Measurements from ENCODE around the gene PRORP. TPM values are rescaled to one million over a fixed set of nuclear protein-coding genes. Genes with fewer than 3 reads are reported as not detected.
"Not testable (repeated sequence)": the region's sequence is repeated elsewhere in the genome, so short reads cannot be mapped to it uniquely, and the experiment has no call there.

The PRORP gene
- total RNA-seq, result 10 to 100 TPM; 40.2 to 46.0 TPM

DNA sequence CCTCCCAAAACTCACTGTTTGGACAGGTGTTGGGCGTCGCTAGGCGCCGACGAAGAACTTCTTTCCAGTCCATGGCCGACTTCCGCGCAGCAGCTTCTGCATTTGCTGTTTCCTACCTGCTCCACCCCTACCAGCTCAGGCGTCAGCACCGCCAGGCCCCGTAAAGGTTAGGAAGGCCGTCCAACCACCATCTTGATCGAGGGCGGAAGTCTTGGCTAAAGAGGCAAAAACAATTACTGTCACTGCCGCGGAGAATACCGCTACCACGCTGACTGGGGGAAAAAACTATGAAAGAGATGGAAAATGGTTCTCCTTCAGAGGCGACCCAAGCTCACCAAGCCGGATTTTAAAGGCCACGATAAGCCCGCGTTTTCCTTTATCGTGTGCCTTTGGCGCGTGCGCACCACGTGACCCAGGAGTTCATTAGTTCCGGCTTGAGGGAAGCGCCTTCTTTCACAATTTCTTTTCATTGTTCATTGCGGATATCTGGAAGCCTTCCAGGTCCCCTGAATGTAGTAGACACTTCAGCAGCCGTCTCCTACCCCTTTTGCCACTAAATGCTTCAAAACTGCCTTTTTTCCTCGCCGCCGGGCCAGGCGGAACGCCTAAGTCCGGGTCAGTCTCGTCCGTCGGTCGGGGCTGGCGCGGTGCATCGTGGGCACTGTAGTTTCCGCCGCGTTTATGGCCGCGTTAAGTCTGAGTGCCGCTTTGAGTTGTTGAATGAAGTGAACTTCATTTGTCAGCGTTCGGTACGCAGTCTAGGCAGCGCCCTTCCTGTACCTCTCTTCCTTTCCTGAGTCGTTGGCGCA is at the start of gene PRORP, which contains the start of gene PPP2R3C:
Gene PRORP (plus strand): TSS at position 666 of the 809 bp plus-strand sequence. CDS start 694 bp downstream, outside the sequence.
Gene PPP2R3C (minus strand): TSS at position 104 of the 809 bp plus-strand sequence. CDS start 31 bp downstream, at position 73.
- H3K4me3 Mint-ChIP-seq, result peak within 1 kb of the TSS; percentile 96
- peaks cover 52% of the 10 kb centered on the region for H3K4me1 Mint-ChIP-seq
- no peaks in the 10 kb centered on the region for H3K27me3 Mint-ChIP-seq
- DNase-seq, result peak; percentile 95
- POLR2A ChIA-PET, result interaction anchor here (0.5 to 1.3 kb wide), 5 partner anchors 8 to 283 kb away, joined by 3 to 5 read pairs (median 3); partner anchors contain the start of gene NFKBIA
- H3K36me3 Mint-ChIP-seq (ENCODE audit: low read depth), result peaks cover 32% of the 10 kb centered on the region
- CTCF ChIA-PET, result interaction anchor here (1.2 to 3.5 kb wide), 6 partner anchors 13 to 282 kb away, joined by 3 to 14 read pairs (median 4); partner anchors contain the start of gene NFKBIA
- peak within 1 kb of the TSS; percentile 100 for H3K27ac Mint-ChIP-seq
- H3K9me3 Mint-ChIP-seq, result no peaks in the 10 kb centered on the region

DNA sequence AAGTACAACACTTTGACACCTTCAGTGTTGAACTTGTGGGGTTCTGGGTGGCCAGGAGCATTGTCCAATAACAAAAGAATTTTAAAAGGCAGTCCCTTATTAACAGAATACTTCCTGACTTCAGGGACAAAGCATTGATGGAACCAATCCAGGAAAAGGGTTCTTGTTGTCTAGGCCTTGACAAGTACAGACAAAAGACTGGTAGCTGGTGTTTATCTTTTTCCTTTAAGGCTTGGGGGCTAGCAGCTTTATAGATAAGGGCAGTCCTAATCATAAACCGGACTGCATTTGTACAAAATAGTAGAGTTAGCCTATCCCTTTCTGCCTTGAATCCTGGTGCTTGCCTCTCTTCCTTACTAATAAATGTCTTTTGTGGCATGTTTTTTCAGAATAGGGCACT is 48.9 kb upstream of the PRORP start:
- Mint-ChIP-seq H3K4me1 (no peaks in the 10 kb centered on the region), H3K36me3 (ENCODE audit: low read depth) (peaks cover 31% of the 10 kb centered on the region), H3K9me3 (no peaks in the 10 kb centered on the region), H3K27ac (no peak overlapping the region), H3K4me3 (no peak overlapping the region), H3K27me3 (no peaks in the 10 kb centered on the region)
- DNase-seq, result no peak
- ChIA-PET POLR2A (interaction anchor here (0.6 kb wide), 1 partner anchor 39 kb away, joined by 3 read pairs; no protein-coding TSS in a partner anchor), CTCF (no interaction called here)

DNA sequence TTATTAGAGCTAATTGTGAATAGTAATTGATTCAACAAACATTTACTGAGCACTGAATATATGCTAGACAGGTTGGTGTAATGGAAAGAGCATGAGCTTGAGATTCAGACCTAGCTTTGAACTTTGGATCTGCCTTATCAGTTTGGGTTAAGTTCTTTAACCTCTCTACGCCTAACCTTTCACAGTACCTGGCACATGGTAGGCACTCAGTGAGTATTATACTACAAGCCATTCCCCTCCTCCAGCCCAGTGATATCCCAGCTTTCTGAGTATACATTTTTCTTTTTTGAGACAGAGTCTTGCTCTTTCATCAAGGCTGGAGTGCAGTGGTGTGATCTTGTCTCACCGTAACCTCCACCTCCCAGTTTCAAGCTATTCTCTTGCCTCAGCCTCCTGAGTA is 44.3 kb upstream of the PRORP start:
- Mint-ChIP-seq H3K36me3 (ENCODE audit: low read depth) (peaks cover 33% of the 10 kb centered on the region), H3K9me3 (no peaks in the 10 kb centered on the region), H3K27ac (no peak overlapping the region), H3K4me3 (no peak overlapping the region), H3K27me3 (no peaks in the 10 kb centered on the region), H3K4me1 (no peaks in the 10 kb centered on the region)
- no peak for DNase-seq
- CTCF ChIA-PET, result interaction anchor here (0.9 to 1.5 kb wide), 3 partner anchors 11 to 31 kb away, joined by 3 to 4 read pairs (median 3); no protein-coding TSS in a partner anchor
- POLR2A ChIA-PET, result no interaction called here

DNA sequence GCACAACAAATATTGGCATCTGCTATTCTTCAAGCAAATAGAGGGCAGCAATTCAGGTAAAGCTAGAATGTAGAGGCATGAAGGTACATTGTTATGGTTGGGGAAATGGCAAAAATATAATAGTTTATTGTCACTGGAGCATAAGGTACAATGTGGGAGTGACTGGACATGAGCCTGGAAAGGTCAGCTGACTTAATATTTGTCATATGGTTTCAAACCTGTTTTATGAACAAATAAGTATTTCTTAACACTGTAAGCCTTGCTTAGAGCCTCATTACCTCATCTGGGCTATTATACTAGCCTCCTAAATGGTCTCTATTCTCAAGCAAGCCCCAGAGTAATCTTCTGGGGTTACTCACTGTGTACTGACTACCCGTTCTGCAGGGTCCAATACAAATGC is 42.6 kb upstream of the PRORP start:
- ChIA-PET CTCF (no interaction called here), POLR2A (no interaction called here)
- H3K27ac Mint-ChIP-seq, result no peak overlapping the region

DNA sequence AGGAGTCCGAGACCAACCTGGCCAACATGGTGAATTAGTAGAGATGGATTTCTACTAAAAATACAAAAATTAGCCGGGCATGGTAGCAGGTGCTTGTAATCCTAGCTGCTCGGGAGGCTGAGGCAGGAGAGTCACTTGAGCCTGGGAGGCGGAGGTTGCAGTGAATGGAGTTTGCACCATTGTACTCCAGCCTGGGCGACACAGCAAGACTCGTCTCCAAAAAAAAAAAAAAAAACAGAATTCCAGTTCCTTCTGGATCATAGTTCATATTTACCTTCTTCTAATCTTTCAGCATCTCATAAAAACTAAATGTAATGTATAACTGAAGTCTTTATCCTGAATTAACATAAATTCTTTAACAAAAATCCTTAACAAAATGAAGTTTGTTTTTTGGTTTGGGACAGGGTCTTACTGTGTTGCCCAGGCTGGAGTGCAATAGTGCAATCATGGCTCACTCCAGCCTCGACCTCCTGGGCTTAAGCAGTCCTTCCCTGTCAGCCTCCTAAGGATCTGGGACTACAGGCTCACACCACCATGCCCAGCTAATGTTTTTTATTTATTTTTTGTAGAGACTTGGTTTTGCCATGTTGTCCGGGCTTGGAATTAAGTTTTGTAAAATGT is 38.7 kb upstream of the PRORP start:
- no peaks in the 10 kb centered on the region for H3K4me1 Mint-ChIP-seq
- peaks cover 48% of the 10 kb centered on the region for H3K36me3 Mint-ChIP-seq (ENCODE audit: low read depth)
- H3K27me3 Mint-ChIP-seq, result no peaks in the 10 kb centered on the region
- DNase-seq, result no peak
- CTCF ChIA-PET, result interaction anchor here (0.6 to 0.7 kb wide), 2 partner anchors 17 to 24 kb away, joined by 3 read pairs; no protein-coding TSS in a partner anchor
- POLR2A ChIA-PET, result no interaction called here
- H3K9me3 Mint-ChIP-seq, result no peaks in the 10 kb centered on the region
- H3K4me3 Mint-ChIP-seq, result no peak overlapping the region
- peak overlapping the region; percentile 36 for H3K27ac Mint-ChIP-seq

More for the DNA sequence above, 42.6 kb upstream of the PRORP start:
- Mint-ChIP-seq H3K4me1 (no peaks in the 10 kb centered on the region), H3K36me3 (ENCODE audit: low read depth) (peaks cover 33% of the 10 kb centered on the region), H3K27me3 (no peaks in the 10 kb centered on the region), H3K4me3 (no peak overlapping the region), H3K9me3 (no peaks in the 10 kb centered on the region)
- DNase-seq, result no peak

DNA sequence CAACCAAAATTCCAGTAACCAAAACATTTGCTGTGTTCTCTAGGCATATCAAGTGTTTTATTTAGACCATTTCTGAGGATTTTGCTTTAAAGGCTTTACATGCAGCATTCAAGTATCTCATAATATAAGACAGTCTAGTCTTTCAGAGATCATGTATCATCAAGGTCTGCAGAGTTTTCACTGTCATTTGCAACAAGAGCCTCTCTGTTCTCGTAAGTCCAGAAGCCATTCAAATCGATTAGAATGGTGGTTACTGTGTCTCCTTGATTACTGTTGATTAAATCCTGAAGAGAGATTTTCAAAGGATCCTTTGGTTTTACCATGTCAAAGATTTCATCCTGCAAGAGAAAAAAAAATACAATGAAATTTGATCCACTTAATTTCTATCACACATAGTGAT is 36.9 kb upstream of the PRORP start:
- Mint-ChIP-seq H3K36me3 (ENCODE audit: low read depth) (peaks cover 44% of the 10 kb centered on the region), H3K4me1 (no peaks in the 10 kb centered on the region), H3K27ac (no peak overlapping the region), H3K4me3 (no peak overlapping the region), H3K9me3 (no peaks in the 10 kb centered on the region), H3K27me3 (no peaks in the 10 kb centered on the region)
- ChIA-PET POLR2A (no interaction called here), CTCF (no interaction called here)
- DNase-seq, result no peak

DNA sequence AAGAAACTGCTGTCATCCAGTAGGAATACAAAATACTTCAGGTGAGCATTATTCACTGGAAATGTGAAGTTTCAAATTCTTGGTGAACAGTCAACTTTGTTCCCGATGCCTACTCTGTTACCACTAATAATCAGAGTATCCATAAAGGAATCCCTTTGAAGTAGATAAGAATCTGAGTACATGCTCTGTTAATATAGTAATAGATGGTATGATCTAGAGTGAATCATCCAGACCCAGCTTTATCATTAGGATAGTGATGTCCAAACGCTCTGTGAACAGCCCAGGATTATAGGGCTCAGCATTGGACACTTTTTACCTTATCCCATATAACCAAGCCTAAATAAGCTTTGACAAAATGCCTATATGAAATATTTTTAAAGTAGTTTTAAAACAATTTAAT is 33.8 kb upstream of the PRORP start:
- Mint-ChIP-seq H3K27me3 (no peaks in the 10 kb centered on the region), H3K4me1 (no peaks in the 10 kb centered on the region), H3K27ac (no peak overlapping the region), H3K9me3 (no peaks in the 10 kb centered on the region), H3K4me3 (no peak overlapping the region), H3K36me3 (ENCODE audit: low read depth) (peaks cover 47% of the 10 kb centered on the region)
- CTCF ChIA-PET, result no interaction called here
- POLR2A ChIA-PET, result no interaction called here
- DNase-seq, result no peak

DNA sequence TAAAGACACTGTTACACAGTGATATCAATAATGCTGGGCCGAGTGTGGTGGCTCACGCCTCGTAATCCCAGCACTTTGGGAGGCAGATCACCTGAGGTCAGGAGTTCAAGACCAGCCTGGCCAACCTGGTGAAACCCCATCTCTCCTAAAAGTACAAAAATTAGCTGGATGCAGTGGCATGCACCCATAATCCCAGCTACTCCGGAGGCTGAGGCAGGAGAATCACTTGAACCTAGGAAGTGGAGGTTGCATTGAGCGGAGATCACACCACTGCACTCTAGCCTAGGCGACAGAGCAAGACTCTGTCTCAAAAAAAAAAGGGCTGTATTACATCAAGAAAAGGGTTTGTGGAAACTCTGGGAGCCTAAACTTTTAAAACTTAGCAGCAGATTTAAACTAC is 27.7 kb upstream of the PRORP start:
- CTCF ChIA-PET, result interaction anchor here (1.3 to 1.8 kb wide), 2 partner anchors 17 to 28 kb away, joined by 3 to 5 read pairs; partner anchors contain the start of gene PRORP
- H3K9me3 Mint-ChIP-seq, H3K27me3 Mint-ChIP-seq, H3K4me3 Mint-ChIP-seq, DNase-seq, H3K4me1 Mint-ChIP-seq, POLR2A ChIA-PET, H3K27ac Mint-ChIP-seq: not testable (repeated sequence)
- H3K36me3 Mint-ChIP-seq (ENCODE audit: low read depth), result peaks cover 46% of the 10 kb centered on the region

DNA sequence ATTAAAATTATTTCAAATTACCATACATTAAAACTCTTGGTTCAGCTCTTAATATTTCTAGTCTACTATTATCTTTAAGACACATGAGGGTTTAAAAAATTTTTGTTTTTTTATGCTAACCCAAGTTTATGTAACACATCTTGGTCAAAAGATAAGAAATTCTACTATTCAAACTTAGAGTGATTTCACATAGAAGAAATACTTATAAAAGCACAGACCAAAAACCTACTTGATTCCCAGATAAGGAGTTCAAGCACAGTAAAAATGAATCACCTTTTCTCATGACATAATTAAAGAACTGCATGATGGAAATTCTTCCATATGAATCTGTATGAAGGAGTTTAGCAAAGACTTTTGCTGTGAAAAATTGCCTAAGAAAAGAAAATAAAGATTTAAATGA is 14.5 kb upstream of the PRORP start:
- ChIA-PET CTCF (interaction anchor here (0.6 to 1.2 kb wide), 3 partner anchors 9 to 24 kb away, joined by 3 to 4 read pairs (median 3); no protein-coding TSS in a partner anchor), POLR2A (interaction anchor here (0.6 kb wide), 1 partner anchor 9 kb away, joined by 3 read pairs; no protein-coding TSS in a partner anchor)
- peaks cover 5% of the 10 kb centered on the region for H3K4me1 Mint-ChIP-seq
- peaks cover 52% of the 10 kb centered on the region for H3K36me3 Mint-ChIP-seq (ENCODE audit: low read depth)
- H3K27me3 Mint-ChIP-seq, result no peaks in the 10 kb centered on the region
- H3K4me3 Mint-ChIP-seq, result no peak overlapping the region
- no peak overlapping the region for H3K27ac Mint-ChIP-seq
- H3K9me3 Mint-ChIP-seq, result no peaks in the 10 kb centered on the region
- no peak for DNase-seq

DNA sequence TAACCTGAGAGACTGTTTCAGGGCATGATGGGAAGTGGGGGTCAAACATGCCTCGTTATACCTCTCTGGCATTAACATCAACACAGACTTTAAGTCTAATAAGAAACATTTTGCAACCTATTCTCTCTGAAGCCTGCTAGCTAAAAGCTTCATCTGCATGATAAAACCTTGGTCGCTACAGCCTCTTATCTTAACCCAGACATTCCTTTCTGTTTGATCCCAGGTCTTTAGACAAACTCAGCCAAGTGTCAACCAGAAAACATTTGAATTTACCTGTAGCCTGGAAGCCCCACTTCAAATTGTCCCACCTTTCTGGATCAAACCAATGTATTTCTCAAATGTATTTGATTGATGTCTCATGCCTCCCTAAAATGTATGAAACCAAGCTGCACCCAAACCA is 9.7 kb upstream of the PRORP start:
- DNase-seq, result no peak
- H3K4me3 Mint-ChIP-seq, result no peak overlapping the region
- H3K36me3 Mint-ChIP-seq (ENCODE audit: low read depth), result peaks cover 62% of the 10 kb centered on the region
- POLR2A ChIA-PET, result interaction anchor here (0.7 kb wide), 1 partner anchor 39 kb away, joined by 3 read pairs; no protein-coding TSS in a partner anchor
- CTCF ChIA-PET, result no interaction called here
- H3K27ac Mint-ChIP-seq, result no peak overlapping the region
- H3K27me3 Mint-ChIP-seq, result no peaks in the 10 kb centered on the region
- H3K9me3 Mint-ChIP-seq, result no peaks in the 10 kb centered on the region
- peaks cover 15% of the 10 kb centered on the region for H3K4me1 Mint-ChIP-seq

DNA sequence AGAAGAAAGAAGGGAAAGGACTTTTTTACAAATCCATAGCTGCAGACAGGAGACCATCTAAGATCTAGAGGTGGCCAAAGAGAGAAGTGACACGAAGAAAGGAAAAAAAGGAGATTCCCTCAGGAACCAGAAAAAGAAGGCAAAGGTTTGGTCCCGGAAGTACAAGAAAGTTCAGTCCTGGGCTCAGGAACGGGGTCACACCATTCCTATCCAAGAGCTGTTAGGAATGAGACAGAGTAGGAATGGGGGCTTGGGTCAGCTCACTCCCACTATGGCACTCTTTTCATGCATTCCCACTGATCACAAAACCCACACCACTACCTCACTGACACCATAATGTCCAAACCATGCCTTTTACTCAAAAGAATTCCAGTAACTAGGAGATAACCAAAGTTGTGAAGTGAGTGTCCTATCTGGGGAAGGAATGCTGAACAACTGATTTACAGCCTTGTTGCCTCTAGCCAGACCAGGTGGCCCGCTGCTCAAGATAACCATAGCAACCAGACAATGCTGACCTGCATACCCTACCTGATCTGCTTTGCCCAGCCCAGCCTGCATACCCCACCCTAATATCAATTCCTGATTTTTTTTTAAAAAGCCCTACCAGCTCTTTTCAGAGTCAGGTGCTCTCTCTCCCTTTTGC is 8.9 kb upstream of the PRORP start:
- Mint-ChIP-seq H3K9me3 (no peaks in the 10 kb centered on the region), H3K27ac (no peak overlapping the region), H3K4me3 (no peak overlapping the region), H3K27me3 (no peaks in the 10 kb centered on the region), H3K4me1 (peaks cover 18% of the 10 kb centered on the region), H3K36me3 (ENCODE audit: low read depth) (peaks cover 65% of the 10 kb centered on the region)
- CTCF ChIA-PET, result interaction anchor here (0.6 kb wide), 2 partner anchors 8 to 12 kb away, joined by 3 read pairs; no protein-coding TSS in a partner anchor
- no peak for DNase-seq
- POLR2A ChIA-PET, result interaction anchor here (0.7 kb wide), 1 partner anchor 40 kb away, joined by 3 read pairs; no protein-coding TSS in a partner anchor

DNA sequence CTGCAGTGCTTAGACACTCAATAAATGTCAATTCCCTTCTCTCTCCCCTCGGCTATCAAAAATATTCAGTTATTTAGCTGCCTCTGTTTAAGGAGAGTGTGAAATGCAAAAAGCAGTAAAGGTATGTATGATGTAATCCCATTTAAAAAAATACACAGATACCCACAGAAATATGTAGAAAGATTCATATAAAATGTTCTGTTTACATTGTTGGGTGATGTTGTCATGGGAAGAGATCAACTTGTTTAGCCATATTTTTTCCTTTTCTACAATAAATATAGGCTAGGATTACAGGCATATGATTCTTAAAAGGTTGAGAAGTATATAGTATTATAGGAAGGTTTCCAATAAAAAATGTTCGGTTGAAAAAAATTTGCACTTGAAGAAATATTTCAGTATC is 8.3 kb upstream of the PRORP start:
- POLR2A ChIA-PET, result interaction anchor here (1.0 kb wide), 1 partner anchor 9 kb away, joined by 3 read pairs; no protein-coding TSS in a partner anchor
- peaks cover 21% of the 10 kb centered on the region for H3K4me1 Mint-ChIP-seq

More for the DNA sequence above, 8.3 kb upstream of the PRORP start:
- H3K27me3 Mint-ChIP-seq, result no peaks in the 10 kb centered on the region
- CTCF ChIA-PET, result interaction anchor here (1.0 kb wide), 1 partner anchor 116 kb away, joined by 3 read pairs; no protein-coding TSS in a partner anchor
- no peak for DNase-seq
- no peaks in the 10 kb centered on the region for H3K9me3 Mint-ChIP-seq
- H3K4me3 Mint-ChIP-seq, result no peak overlapping the region
- peaks cover 69% of the 10 kb centered on the region for H3K36me3 Mint-ChIP-seq (ENCODE audit: low read depth)
- peak overlapping the region; percentile 25 for H3K27ac Mint-ChIP-seq
